Measurements from ENCODE around the gene ENO1. TPM values are rescaled to one million over a fixed set of nuclear protein-coding genes. Genes with fewer than 3 reads are reported as not detected.
A peak's percentile ranks its signal among the peaks of the same experiment; 100 is the strongest.

ENO1 gene
- total RNA-seq, 1 donor from 2014 or later: 828 TPM

- TF ChIP-seq CTCF (conservative IDR thresholded peaks at IDR 0.05): no peak
- peaks cover 31% of the 10 kb centered on the region for H3K4me1 Mint-ChIP-seq (ENCODE audit: unreplicated experiment)
- peak overlapping the region; percentile 87 for H3K4me3 Mint-ChIP-seq
- no peaks in the 10 kb centered on the region for H3K27me3 Mint-ChIP-seq
- peak overlapping the region; percentile 94 for H3K27ac Mint-ChIP-seq
- H3K9me3 Mint-ChIP-seq: no peaks in the 10 kb centered on the region
- DNase-seq (ENCODE audit: extremely low spot score, unreplicated experiment): no peak
- peaks cover 8% of the 10 kb centered on the region for H3K36me3 Mint-ChIP-seq
Measured at GRCh38 chr1:8879922-8880676, 1.6 kb upstream of the ENO1 start.

GRCh38 chr1:8879464-8879921 lies 1.0 kb upstream of the ENO1 start:
- Mint-ChIP-seq H3K36me3 (peaks cover 13% of the 10 kb centered on the region), H3K9me3 (no peaks in the 10 kb centered on the region), H3K27me3 (no peaks in the 10 kb centered on the region), H3K27ac (peak overlapping the region; percentile 94), H3K4me1 (ENCODE audit: unreplicated experiment) (peaks cover 37% of the 10 kb centered on the region), H3K4me3 (peak overlapping the region; percentile 87)
- DNase-seq (ENCODE audit: extremely low spot score, unreplicated experiment): no peak
- no peak for TF ChIP-seq CTCF (conservative IDR thresholded peaks at IDR 0.05)

- Mint-ChIP-seq H3K27ac (peak overlapping the region; percentile 94), H3K27me3 (no peaks in the 10 kb centered on the region), H3K36me3 (peaks cover 13% of the 10 kb centered on the region), H3K4me3 (peak overlapping the region; percentile 95), H3K9me3 (no peaks in the 10 kb centered on the region), H3K4me1 (ENCODE audit: unreplicated experiment) (peaks cover 37% of the 10 kb centered on the region)
- DNase-seq (ENCODE audit: extremely low spot score, unreplicated experiment): peak; percentile 99
- TF ChIP-seq CTCF (conservative IDR thresholded peaks at IDR 0.05): peak; percentile 45
Measured at GRCh38 chr1:8878698-8879463, 395 bp upstream of the ENO1 start.

- TF ChIP-seq CTCF (conservative IDR thresholded peaks at IDR 0.05): no peak
- Mint-ChIP-seq H3K4me1 (ENCODE audit: unreplicated experiment) (peaks cover 50% of the 10 kb centered on the region), H3K27me3 (no peaks in the 10 kb centered on the region), H3K9me3 (no peaks in the 10 kb centered on the region), H3K36me3 (peaks cover 27% of the 10 kb centered on the region), H3K4me3 (peak overlapping the region; percentile 95), H3K27ac (peak overlapping the region; percentile 94)
- DNase-seq (ENCODE audit: extremely low spot score, unreplicated experiment): no peak
Measured at GRCh38 chr1:8876087-8876486, 2.4 kb downstream of the ENO1 start.

GRCh38 chr1:8875216-8875861 lies 3.1 kb downstream of the ENO1 start:
- peaks cover 50% of the 10 kb centered on the region for H3K4me1 Mint-ChIP-seq (ENCODE audit: unreplicated experiment)
- no peak for DNase-seq (ENCODE audit: extremely low spot score, unreplicated experiment)
- peak overlapping the region; percentile 95 for H3K4me3 Mint-ChIP-seq
- H3K36me3 Mint-ChIP-seq: peaks cover 35% of the 10 kb centered on the region
- no peaks in the 10 kb centered on the region for H3K9me3 Mint-ChIP-seq
- no peak for TF ChIP-seq CTCF (conservative IDR thresholded peaks at IDR 0.05)
- H3K27me3 Mint-ChIP-seq: no peaks in the 10 kb centered on the region
- peak overlapping the region; percentile 74 for H3K27ac Mint-ChIP-seq

Data from type B pancreatic cell (in vitro differentiated cells).